ENCODE data around the gene STAT1.

Gene STAT1

GRCh38 chr2:191013932-191014652 lies at the start of gene STAT1:
STAT1 (minus strand) TSS chr2:191014171; CDS start chr2:191010003, 4,168 bp downstream.
- peak; percentile 92 for DNase-seq (ENCODE audit: low read depth)

GRCh38 chr2:191063584-191063983 lies 49.6 kb upstream of the STAT1 start:
- no peak for DNase-seq (ENCODE audit: low read depth)

- no peak for DNase-seq (ENCODE audit: low read depth)
Observed at GRCh38 chr2:191061381-191061980, 47.5 kb upstream of the STAT1 start.

GRCh38 chr2:191059308-191059707 lies 45.3 kb upstream of the STAT1 start:
- DNase-seq (ENCODE audit: low read depth): no peak

GRCh38 chr2:191056228-191056627 lies 42.3 kb upstream of the STAT1 start:
- DNase-seq (ENCODE audit: low read depth): no peak

GRCh38 chr2:191053256-191053655 lies 39.3 kb upstream of the STAT1 start:
- DNase-seq (ENCODE audit: low read depth): no peak

- no peak for DNase-seq (ENCODE audit: low read depth)
Observed at GRCh38 chr2:191051825-191052778, 38.1 kb upstream of the STAT1 start.

- DNase-seq (ENCODE audit: low read depth): no peak
Observed at GRCh38 chr2:191051177-191051576, 37.2 kb upstream of the STAT1 start.

GRCh38 chr2:191050640-191050987 lies 36.6 kb upstream of the STAT1 start:
- DNase-seq (ENCODE audit: low read depth): no peak

- no peak for DNase-seq (ENCODE audit: low read depth)
Observed at GRCh38 chr2:191049728-191050639, 36.0 kb upstream of the STAT1 start.

- DNase-seq (ENCODE audit: low read depth): no peak
Observed at GRCh38 chr2:191048073-191048472, 34.1 kb upstream of the STAT1 start.

- no peak for DNase-seq (ENCODE audit: low read depth)
Observed at GRCh38 chr2:191045141-191045540, 31.2 kb upstream of the STAT1 start.

- no peak for DNase-seq (ENCODE audit: low read depth)
Observed at GRCh38 chr2:191043438-191043837, 29.5 kb upstream of the STAT1 start.

- DNase-seq (ENCODE audit: low read depth): no peak
Observed at GRCh38 chr2:191041418-191042161, 27.6 kb upstream of the STAT1 start.

- no peak for DNase-seq (ENCODE audit: low read depth)
Observed at GRCh38 chr2:191039616-191040015, 25.6 kb upstream of the STAT1 start.

GRCh38 chr2:191038741-191039140 lies 24.8 kb upstream of the STAT1 start:
- DNase-seq (ENCODE audit: low read depth): no peak

- DNase-seq (ENCODE audit: low read depth): no peak
Observed at GRCh38 chr2:191038241-191038725, 24.3 kb upstream of the STAT1 start.

GRCh38 chr2:191037351-191037750 lies 23.4 kb upstream of the STAT1 start:
- no peak for DNase-seq (ENCODE audit: low read depth)

GRCh38 chr2:191036363-191036762 lies 22.4 kb upstream of the STAT1 start:
- DNase-seq (ENCODE audit: low read depth): no peak

GRCh38 chr2:191032588-191033429 lies 18.8 kb upstream of the STAT1 start:
- no peak for DNase-seq (ENCODE audit: low read depth)
